ENCODE results near the gene BLTP2. TPM values are rescaled to one million over a fixed set of nuclear protein-coding genes. Genes with fewer than 3 reads are reported as not detected.

BLTP2 gene
- total and polyA plus RNA-seq, 10 of the 15 experiments (the other 5 are each of a cell fraction or from before 2014, with no cell fraction given): 14.2 to 151 (median 78.1) TPM

DNA sequence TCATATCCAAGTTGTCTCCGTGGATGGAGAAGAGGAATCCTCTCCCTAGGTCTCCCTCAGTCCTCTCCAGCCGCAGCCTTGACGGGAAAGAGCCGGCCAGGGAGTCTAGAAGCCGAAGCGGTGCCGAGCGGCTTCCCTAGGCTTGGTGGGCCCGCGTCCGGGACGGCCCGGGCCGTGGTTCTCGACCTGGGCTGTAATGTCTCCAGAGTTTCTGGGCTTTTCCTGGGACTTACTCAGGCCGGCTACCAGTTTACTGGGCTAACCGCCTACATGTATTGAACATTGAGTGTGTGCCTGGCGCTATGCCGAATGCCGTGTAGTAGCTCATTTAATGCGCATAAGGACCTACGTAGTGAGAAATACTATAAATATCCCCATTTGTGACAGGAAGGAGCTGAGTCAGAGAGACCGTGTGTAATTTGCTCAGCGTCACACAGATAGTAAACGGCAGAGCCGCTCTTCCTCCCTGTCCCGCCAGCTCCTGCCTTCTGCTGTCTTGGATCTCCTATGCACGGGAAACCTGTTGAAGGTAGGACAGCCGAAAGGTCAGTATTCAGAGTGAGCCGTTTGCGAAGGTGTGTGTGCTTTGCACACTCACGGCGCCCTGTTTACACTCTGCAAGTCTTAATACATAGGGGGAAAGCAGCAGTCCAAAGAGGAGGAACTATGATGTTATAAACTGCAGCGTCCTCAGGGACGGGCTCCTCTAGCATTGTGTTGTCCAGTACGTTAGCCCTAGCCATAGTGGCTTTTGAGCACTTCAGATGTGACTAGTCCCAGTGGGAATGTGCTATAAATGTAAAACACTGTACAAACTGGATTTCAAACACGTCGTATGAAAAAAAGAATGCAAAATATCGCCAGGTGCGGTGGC, 45.4 kb downstream of the BLTP2 start (continued):
- TF ChIP-seq E4F1 (IDR thresholded peaks at IDR 0.05; ENCODE audit: borderline replicate concordance, partially characterized antibody) (no peak), PKNOX1 (IDR thresholded peaks at IDR 0.05) (no peak), PML (IDR thresholded peaks at IDR 0.05; ENCODE audit: low read length) (no peak), CBX5 (IDR thresholded peaks at IDR 0.05; ENCODE audit: low read depth) (no peak), CBFB (IDR thresholded peaks at IDR 0.05; ENCODE audit: low read depth) (0 out of 2 replicates have a peak, but pooled peaks have one; percentile 49), MTA2 (IDR thresholded peaks at IDR 0.05; ENCODE audit: low read depth) (0 out of 2 replicates have a peak, but pooled peaks have one; percentile 24), ZNF217 (IDR thresholded peaks at IDR 0.05) (no peak), SPI1 (IDR thresholded peaks at IDR 0.05; ENCODE audit: borderline replicate concordance, insufficient read depth, low read depth, low read length) (peak; percentile 38; the same call in 1 of the 2 replicates), ZBTB4 (CRISPR knock-in tag; IDR thresholded peaks at IDR 0.05) (no peak), PAX8 (IDR thresholded peaks at IDR 0.05) (no peak), RELA (IDR thresholded peaks at IDR 0.05; ENCODE audit: borderline replicate concordance, partially characterized antibody) (no peak), IKZF1 (conservative IDR thresholded peaks at IDR 0.05) (peak; percentile 78), RFX5 (IDR thresholded peaks at IDR 0.05; ENCODE audit: low read depth, low read length) (no peak), SUPT20H (IDR thresholded peaks at IDR 0.05; ENCODE audit: borderline replicate concordance, control insufficient read depth, low read depth, low read length) (no peak), JUNB (IDR thresholded peaks at IDR 0.05) (peak; percentile 24; the same call in 1 of the 2 replicates), FOS (IDR thresholded peaks at IDR 0.05; ENCODE audit: borderline replicate concordance, extremely low read depth, insufficient read length) (no peak), FOXM1 (IDR thresholded peaks at IDR 0.05; ENCODE audit: low read depth, low read length) (no peak), ZNF274 (IDR thresholded peaks at IDR 0.05; ENCODE audit: insufficient read depth, insufficient read length) (no peak), SIN3A (IDR thresholded peaks at IDR 0.05; ENCODE audit: low read depth, low read length) (0 out of 2 replicates have a peak, but pooled peaks have one; percentile 20), POLR2A (IDR thresholded peaks at IDR 0.05; ENCODE audit: low read depth, low read length) (no peak), ZBTB33 (IDR thresholded peaks at IDR 0.05) (no peak), SMAD1 (IDR thresholded peaks at IDR 0.05; ENCODE audit: low read depth, partially characterized antibody) (peak; percentile 2)
